Measurements from ENCODE around the gene CDK14.

The CDK14 gene

GRCh38 chr7:90747516-90747915, 151.4 kb downstream of the CDK14 start:
- Mint-ChIP-seq H3K36me3 (ENCODE audit: low read depth) (peaks cover 27% of the 10 kb centered on the region), H3K4me1 (no peaks in the 10 kb centered on the region), H3K4me3 (no peak overlapping the region), H3K27me3 (ENCODE audit: low read depth) (no peaks in the 10 kb centered on the region), H3K27ac (no peak overlapping the region), H3K9me3 (no peaks in the 10 kb centered on the region)
- TF ChIP-seq CTCF (IDR thresholded peaks at IDR 0.05; ENCODE audit: unreplicated experiment in 3 of 3) = no peak

- TF ChIP-seq CTCF (IDR thresholded peaks at IDR 0.05; ENCODE audit: unreplicated experiment in 3 of 3) = no peak
- Mint-ChIP-seq H3K4me3 (no peak overlapping the region), H3K27me3 (ENCODE audit: low read depth) (no peaks in the 10 kb centered on the region), H3K27ac (no peak overlapping the region), H3K4me1 (no peaks in the 10 kb centered on the region), H3K36me3 (ENCODE audit: low read depth) (peaks cover 27% of the 10 kb centered on the region), H3K9me3 (no peaks in the 10 kb centered on the region)
Observed at GRCh38 chr7:90749262-90749661, 153.1 kb downstream of the CDK14 start.

- H3K4me1 Mint-ChIP-seq = peaks cover 4% of the 10 kb centered on the region
- H3K9me3 Mint-ChIP-seq = no peaks in the 10 kb centered on the region
- peak in 2 of 3 experiments; percentile 12 for TF ChIP-seq CTCF (IDR thresholded peaks at IDR 0.05; ENCODE audit: unreplicated experiment in 3 of 3)
- H3K27ac Mint-ChIP-seq = no peak overlapping the region
- H3K36me3 Mint-ChIP-seq (ENCODE audit: low read depth) = peaks cover 25% of the 10 kb centered on the region
- no peaks in the 10 kb centered on the region for H3K27me3 Mint-ChIP-seq (ENCODE audit: low read depth)
- no peak overlapping the region for H3K4me3 Mint-ChIP-seq
Observed at GRCh38 chr7:90749774-90750173, 153.7 kb downstream of the CDK14 start.

GRCh38 chr7:90751595-90751994, 155.5 kb downstream of the CDK14 start:
- Mint-ChIP-seq H3K36me3 (ENCODE audit: low read depth) (peaks cover 23% of the 10 kb centered on the region), H3K4me1 (peaks cover 5% of the 10 kb centered on the region), H3K27ac (no peak overlapping the region), H3K27me3 (ENCODE audit: low read depth) (no peaks in the 10 kb centered on the region), H3K4me3 (no peak overlapping the region), H3K9me3 (no peaks in the 10 kb centered on the region)
- TF ChIP-seq CTCF (IDR thresholded peaks at IDR 0.05; ENCODE audit: unreplicated experiment in 3 of 3) = no peak

- Mint-ChIP-seq H3K4me3 (no peak overlapping the region), H3K27ac (no peak overlapping the region), H3K36me3 (ENCODE audit: low read depth) (peaks cover 23% of the 10 kb centered on the region), H3K4me1 (peaks cover 5% of the 10 kb centered on the region), H3K27me3 (ENCODE audit: low read depth) (no peaks in the 10 kb centered on the region), H3K9me3 (no peaks in the 10 kb centered on the region)
- TF ChIP-seq CTCF (IDR thresholded peaks at IDR 0.05; ENCODE audit: unreplicated experiment in 3 of 3) = no peak
Observed at GRCh38 chr7:90752051-90752450, 155.9 kb downstream of the CDK14 start.

GRCh38 chr7:90755041-90755440, 158.9 kb downstream of the CDK14 start:
- no peak overlapping the region for H3K4me3 Mint-ChIP-seq
- TF ChIP-seq CTCF (IDR thresholded peaks at IDR 0.05; ENCODE audit: unreplicated experiment in 3 of 3) = no peak
- H3K9me3 Mint-ChIP-seq = no peaks in the 10 kb centered on the region
- peaks cover 14% of the 10 kb centered on the region for H3K4me1 Mint-ChIP-seq
- H3K27ac Mint-ChIP-seq = peak overlapping the region in 1 of 3 experiments; percentile 17
- peaks cover 14% of the 10 kb centered on the region for H3K36me3 Mint-ChIP-seq (ENCODE audit: low read depth)
- no peaks in the 10 kb centered on the region for H3K27me3 Mint-ChIP-seq (ENCODE audit: low read depth)

Data from nephron (organoid).